Stimulated activated CD8-positive, alpha-beta memory T cell treated with anti-CD3 and anti-CD28 coated beads, Interleukin-7, amount 100 ng/mL, for 24 hours (primary cell): ENCODE measurements around the gene PLAAT4.
"Not testable (repeated sequence)": the region's sequence is repeated elsewhere in the genome, so short reads cannot be mapped to it uniquely, and the experiment has no call there.

Experiments
- DNase-seq: peaks from one replicate; pipeline ENCODE4 v3.0.0-alpha.2; 2020; ENCODE audit warnings: low read depth

PLAAT4 gene

GRCh38 chr11:63547061-63547460 is 10.5 kb downstream of the PLAAT4 start:
- no peak for DNase-seq

- DNase-seq, result no peak
These were observed 11.6 kb downstream of the PLAAT4 start for GRCh38 chr11:63548178-63548577.

GRCh38 chr11:63549411-63549810 is 12.8 kb downstream of the PLAAT4 start:
- DNase-seq, result no peak

GRCh38 chr11:63550156-63550700 is 13.6 kb downstream of the PLAAT4 start:
- DNase-seq, result not testable (repeated sequence)

GRCh38 chr11:63551091-63551888 is 14.7 kb downstream of the PLAAT4 start:
- no peak for DNase-seq

GRCh38 chr11:63551889-63552266 is 15.3 kb downstream of the PLAAT4 start:
- no peak for DNase-seq

- no peak for DNase-seq
These were observed 16.3 kb downstream of the PLAAT4 start for GRCh38 chr11:63552921-63553320.

- DNase-seq, result no peak
These were observed 17.2 kb downstream of the PLAAT4 start for GRCh38 chr11:63553759-63554158.

- DNase-seq, result no peak
These were observed 18.2 kb downstream of the PLAAT4 start for GRCh38 chr11:63554877-63555223.

- DNase-seq, result no peak
These were observed 19.9 kb downstream of the PLAAT4 start for GRCh38 chr11:63556404-63557013.

GRCh38 chr11:63557570-63557969 is 21.0 kb downstream of the PLAAT4 start:
- DNase-seq, result no peak

GRCh38 chr11:63558459-63559157 is 22.0 kb downstream of the PLAAT4 start:
- DNase-seq, result no peak

GRCh38 chr11:63560506-63561180 is 24.0 kb downstream of the PLAAT4 start:
- no peak for DNase-seq

GRCh38 chr11:63563201-63564055 is 26.8 kb downstream of the PLAAT4 start, which contains the start of gene PLAAT2:
TSS of gene PLAAT2 (minus strand) at chr11:63563379. CDS start at chr11:63563324, 55 bp downstream.
- no peak for DNase-seq

GRCh38 chr11:63564056-63564774 is 27.6 kb downstream of the PLAAT4 start:
- DNase-seq, result no peak

- no peak for DNase-seq
These were observed 28.3 kb downstream of the PLAAT4 start for GRCh38 chr11:63564784-63565350.

- DNase-seq, result no peak
These were observed 30.6 kb downstream of the PLAAT4 start for GRCh38 chr11:63567044-63567840.

GRCh38 chr11:63569570-63569969 is 33.0 kb downstream of the PLAAT4 start:
- no peak for DNase-seq

GRCh38 chr11:63572026-63572688 is 35.5 kb downstream of the PLAAT4 start:
- no peak for DNase-seq
